ENCODE results near the gene GNLY.

GNLY gene

GRCh38 chr2:85741211-85741832 lies 47.2 kb downstream of the GNLY start:
- no peak for DNase-seq (ENCODE audit: extremely low read depth in 1 of 2, low read depth in 1 of 2)

GRCh38 chr2:85741833-85742455 lies 47.8 kb downstream of the GNLY start:
- no peak for DNase-seq (ENCODE audit: extremely low read depth in 1 of 2, low read depth in 1 of 2)

GRCh38 chr2:85743304-85743978 lies 49.3 kb downstream of the GNLY start:
- DNase-seq (ENCODE audit: extremely low read depth in 1 of 2, low read depth in 1 of 2), result no peak

GRCh38 chr2:85744055-85744454 lies 49.9 kb downstream of the GNLY start:
- DNase-seq (ENCODE audit: extremely low read depth in 1 of 2, low read depth in 1 of 2), result no peak

GRCh38 chr2:85744741-85745601 lies 50.8 kb downstream of the GNLY start:
- no peak for DNase-seq (ENCODE audit: extremely low read depth in 1 of 2, low read depth in 1 of 2)

- DNase-seq (ENCODE audit: extremely low read depth in 1 of 2, low read depth in 1 of 2), result no peak
These were observed 51.5 kb downstream of the GNLY start for GRCh38 chr2:85745619-85746018.

- DNase-seq (ENCODE audit: extremely low read depth in 1 of 2, low read depth in 1 of 2), result no peak
These were observed 52.3 kb downstream of the GNLY start for GRCh38 chr2:85746321-85747004.

- no peak for DNase-seq (ENCODE audit: extremely low read depth in 1 of 2, low read depth in 1 of 2)
These were observed 53.3 kb downstream of the GNLY start for GRCh38 chr2:85747441-85747840.

- no peak for DNase-seq (ENCODE audit: extremely low read depth in 1 of 2, low read depth in 1 of 2)
These were observed 54.0 kb downstream of the GNLY start for GRCh38 chr2:85748039-85748734.

All from activated CD8-positive, alpha-beta memory T cell treated with anti-CD3 and anti-CD28 coated beads for 1 hour (primary cell).